ENCODE data around the gene ZNF383.

GRCh38 chr19:37243206-37243632 is 25.2 kb downstream of the ZNF383 start:
- TF ChIP-seq TARDBP (IDR thresholded peaks at IDR 0.05) (no peak), ZNF384 (IDR thresholded peaks at IDR 0.05) (no peak), SP1 (IDR thresholded peaks at IDR 0.05) (no peak), ARNT (IDR thresholded peaks at IDR 0.05) (no peak), FOXA1 (IDR thresholded peaks at IDR 0.05) (no peak), SUZ12 (IDR thresholded peaks at IDR 0.05) (no peak), BHLHE40 (IDR thresholded peaks at IDR 0.05; ENCODE audit: borderline replicate concordance) (no peak), FOXM1 (IDR thresholded peaks at IDR 0.05; ENCODE audit: borderline replicate concordance) (no peak), FOXK2 (IDR thresholded peaks at IDR 0.05) (no peak), HDGF (IDR thresholded peaks at IDR 0.05; ENCODE audit: borderline replicate concordance) (no peak), CTBP1 (IDR thresholded peaks at IDR 0.05; ENCODE audit: borderline replicate concordance) (no peak), LEF1 (IDR thresholded peaks at IDR 0.05; ENCODE audit: borderline replicate concordance) (no peak), ELF4 (IDR thresholded peaks at IDR 0.05) (no peak)
